GM23338 (cell line): ENCODE results near the gene IZUMO4.

Source experiments
- CREB1 ChIP-seq: fragments of 250-450 bp; sonication (Bioruptor Pico); IDR thresholded peaks from 2 replicates; pipeline ENCODE4 v1.5.0; 2020; ENCODE audit warnings: low read depth, mild to moderate bottlenecking, moderate library complexity
- CTCF ChIP-seq, 2 experiments: fragments of 200-600 bp in 1 of 2; sonication (generic) in 1 of 2; conservative IDR thresholded peaks; 2 replicates each; pipeline versions ENCODE4 v1.5.1 to v1.6.1; 2016 to 2017; ENCODE audit warnings: antibody characterized with exemption in 2 of 2, low read depth in 2 of 2, mild to moderate bottlenecking in 2 of 2, moderate library complexity in 1 of 2
- ETS1 ChIP-seq: IDR thresholded peaks from 2 replicates; pipeline ENCODE4 v1.6.1; 2016; ENCODE audit warnings: antibody characterized with exemption
- EZH2 ChIP-seq: fragments of 200-600 bp; sonication (generic); IDR thresholded peaks from one replicate; pipeline ENCODE4 v1.8.0; 2017; ENCODE audit warnings: antibody characterized with exemption, mild to moderate bottlenecking, low read depth; ENCODE audit not compliant: unreplicated experiment
- EZH2phosphoT487 ChIP-seq: fragments of 200-600 bp; sonication (generic); IDR thresholded peaks from one replicate; pipeline ENCODE4 v1.8.1; 2018; ENCODE audit warnings: antibody characterized with exemption; ENCODE audit not compliant: unreplicated experiment
- JUNB ChIP-seq: IDR thresholded peaks from one replicate; pipeline ENCODE4 v1.6.1; 2016; ENCODE audit warnings: antibody characterized with exemption; ENCODE audit not compliant: unreplicated experiment
- NANOG ChIP-seq: IDR thresholded peaks from 2 replicates; pipeline ENCODE4 v1.6.1; 2016; ENCODE audit warnings: antibody characterized with exemption, borderline replicate concordance
- POLR2AphosphoS5 ChIP-seq: IDR thresholded peaks from 2 replicates; pipeline ENCODE4 v1.6.1; 2016; ENCODE audit warnings: antibody characterized with exemption, low read depth
- REST ChIP-seq: IDR thresholded peaks from one replicate; pipeline ENCODE4 v1.6.1; 2018; ENCODE audit warnings: antibody characterized with exemption; ENCODE audit not compliant: unreplicated experiment
- ZNF114 ChIP-seq: fragments of 250-450 bp; sonication (Bioruptor Pico); IDR thresholded peaks from 2 replicates; pipeline ENCODE4 v1.5.0; 2020; ENCODE audit warnings: mild to moderate bottlenecking, moderate library complexity
- ZNF331 ChIP-seq: fragments of 250-450 bp; sonication (Bioruptor Pico); IDR thresholded peaks from 2 replicates; pipeline ENCODE4 v1.5.0; 2020; ENCODE audit warnings: low read depth, mild to moderate bottlenecking, moderate library complexity

GRCh38 chr19:2079076-2079864 lies 17.4 kb upstream of the IZUMO4 start:
- TF ChIP-seq CTCF (conservative IDR thresholded peaks at IDR 0.05; ENCODE audit: low read depth in 2 of 2) (no peak), EZH2 (no peak), REST (no peak), JUNB (no peak), EZH2phosphoT487 (no peak), POLR2AphosphoS5 (no peak), CREB1 (CRISPR knock-in tag) (no peak), ETS1 (no peak), ZNF114 (CRISPR knock-in tag) (no peak), ZNF331 (no peak), NANOG (no peak)
